ENCODE results near the gene POU2AF1. TPM values are rescaled to one million over a fixed set of nuclear protein-coding genes. Genes with fewer than 3 reads are reported as not detected.

Gene POU2AF1
- total RNA-seq, 2 experiments from 2014 or later = 1.6 to 2.4 TPM

- ChIA-PET POLR2A (no interaction called here), CTCF (interaction anchor here (0.9 kb wide), 1 partner anchor 22 kb away, joined by 3 read pairs; no protein-coding TSS in a partner anchor)
- Mint-ChIP-seq H3K4me1 (peaks cover 9% of the 10 kb centered on the region), H3K9me3 (peaks cover 3% of the 10 kb centered on the region), H3K27me3 (no peaks in the 10 kb centered on the region), H3K27ac (no peak overlapping the region), H3K4me3 (no peak overlapping the region), H3K36me3 (ENCODE audit: low read depth) (no peaks in the 10 kb centered on the region)
- no peak for DNase-seq
These were observed 14.0 kb upstream of the POU2AF1 start for GRCh38 chr11:111393096-111393495.

GRCh38 chr11:111392552-111392951 is 13.5 kb upstream of the POU2AF1 start:
- DNase-seq = no peak
- ChIA-PET CTCF (interaction anchor here (0.9 to 1.1 kb wide), 2 partner anchors 23 to 28 kb away, joined by 3 read pairs; no protein-coding TSS in a partner anchor), POLR2A (no interaction called here)
- H3K27ac Mint-ChIP-seq = no peak overlapping the region
- H3K4me3 Mint-ChIP-seq = no peak overlapping the region
- H3K36me3 Mint-ChIP-seq (ENCODE audit: low read depth) = no peaks in the 10 kb centered on the region
- H3K4me1 Mint-ChIP-seq = peaks cover 9% of the 10 kb centered on the region
- H3K27me3 Mint-ChIP-seq = no peaks in the 10 kb centered on the region
- peaks cover 3% of the 10 kb centered on the region for H3K9me3 Mint-ChIP-seq

- H3K27ac Mint-ChIP-seq = no peak overlapping the region
- H3K9me3 Mint-ChIP-seq = peaks cover 8% of the 10 kb centered on the region
- no peaks in the 10 kb centered on the region for H3K27me3 Mint-ChIP-seq
- POLR2A ChIA-PET = no interaction called here
- peaks cover 9% of the 10 kb centered on the region for H3K4me1 Mint-ChIP-seq
- no peaks in the 10 kb centered on the region for H3K36me3 Mint-ChIP-seq (ENCODE audit: low read depth)
- CTCF ChIA-PET = interaction anchor here (1.1 to 1.8 kb wide), 2 partner anchors 27 to 28 kb away, joined by 3 to 4 read pairs; no protein-coding TSS in a partner anchor
- no peak for DNase-seq
- no peak overlapping the region for H3K4me3 Mint-ChIP-seq
These were observed 12.5 kb upstream of the POU2AF1 start for GRCh38 chr11:111391328-111392124.

GRCh38 chr11:111388842-111389241 is 9.8 kb upstream of the POU2AF1 start:
- no peak for DNase-seq
- H3K27ac Mint-ChIP-seq = no peak overlapping the region
- ChIA-PET POLR2A (no interaction called here), CTCF (interaction anchor here (0.6 to 0.9 kb wide), 2 partner anchors 10 to 134 kb away, joined by 3 to 4 read pairs; no protein-coding TSS in a partner anchor)
- H3K27me3 Mint-ChIP-seq = no peaks in the 10 kb centered on the region
- no peaks in the 10 kb centered on the region for H3K36me3 Mint-ChIP-seq (ENCODE audit: low read depth)
- peaks cover 12% of the 10 kb centered on the region for H3K9me3 Mint-ChIP-seq
- no peak overlapping the region for H3K4me3 Mint-ChIP-seq
- peaks cover 9% of the 10 kb centered on the region for H3K4me1 Mint-ChIP-seq

- POLR2A ChIA-PET = no interaction called here
- peaks cover 9% of the 10 kb centered on the region for H3K4me1 Mint-ChIP-seq
- no peaks in the 10 kb centered on the region for H3K36me3 Mint-ChIP-seq (ENCODE audit: low read depth)
- peaks cover 12% of the 10 kb centered on the region for H3K9me3 Mint-ChIP-seq
- no peak overlapping the region for H3K4me3 Mint-ChIP-seq
- CTCF ChIA-PET = no interaction called here
- no peaks in the 10 kb centered on the region for H3K27me3 Mint-ChIP-seq
- H3K27ac Mint-ChIP-seq = no peak overlapping the region
- DNase-seq = no peak
These were observed 9.3 kb upstream of the POU2AF1 start for GRCh38 chr11:111388420-111388819.

GRCh38 chr11:111387363-111387762 is 8.3 kb upstream of the POU2AF1 start:
- Mint-ChIP-seq H3K9me3 (peaks cover 12% of the 10 kb centered on the region), H3K36me3 (ENCODE audit: low read depth) (no peaks in the 10 kb centered on the region), H3K27me3 (no peaks in the 10 kb centered on the region), H3K4me1 (peaks cover 9% of the 10 kb centered on the region), H3K27ac (no peak overlapping the region), H3K4me3 (no peak overlapping the region)
- no peak for DNase-seq
- POLR2A ChIA-PET = no interaction called here
- CTCF ChIA-PET = no interaction called here

- H3K9me3 Mint-ChIP-seq = peaks cover 12% of the 10 kb centered on the region
- DNase-seq = no peak
- no peak overlapping the region for H3K27ac Mint-ChIP-seq
These were observed 7.6 kb upstream of the POU2AF1 start for GRCh38 chr11:111386611-111387150.

GRCh38 chr11:111384494-111384893 is 5.4 kb upstream of the POU2AF1 start:
- H3K9me3 Mint-ChIP-seq = peaks cover 12% of the 10 kb centered on the region
- H3K4me1 Mint-ChIP-seq = peaks cover 22% of the 10 kb centered on the region
- H3K27ac Mint-ChIP-seq = no peak overlapping the region
- POLR2A ChIA-PET = no interaction called here
- no peak overlapping the region for H3K4me3 Mint-ChIP-seq
- H3K27me3 Mint-ChIP-seq = no peaks in the 10 kb centered on the region
- H3K36me3 Mint-ChIP-seq (ENCODE audit: low read depth) = peaks cover 3% of the 10 kb centered on the region
- CTCF ChIA-PET = interaction anchor here (0.6 to 1.4 kb wide), 4 partner anchors 10 to 101 kb away, joined by 3 to 5 read pairs (median 4); no protein-coding TSS in a partner anchor
- DNase-seq = no peak

More at GRCh38 chr11:111386611-111387150, 7.6 kb upstream of the POU2AF1 start:
- Mint-ChIP-seq H3K4me1 (peaks cover 9% of the 10 kb centered on the region), H3K36me3 (ENCODE audit: low read depth) (no peaks in the 10 kb centered on the region), H3K27me3 (no peaks in the 10 kb centered on the region), H3K4me3 (no peak overlapping the region)
- CTCF ChIA-PET = no interaction called here
- POLR2A ChIA-PET = no interaction called here

GRCh38 chr11:111382451-111382850 is 3.4 kb upstream of the POU2AF1 start:
- H3K9me3 Mint-ChIP-seq = peaks cover 9% of the 10 kb centered on the region
- POLR2A ChIA-PET = no interaction called here

GRCh38 chr11:111379602-111380136 is 594 bp upstream of the POU2AF1 start:
- Mint-ChIP-seq H3K4me3 (peak overlapping the region; percentile 70), H3K9me3 (no peaks in the 10 kb centered on the region), H3K4me1 (peaks cover 43% of the 10 kb centered on the region), H3K27ac (peak overlapping the region; percentile 97), H3K27me3 (no peaks in the 10 kb centered on the region), H3K36me3 (ENCODE audit: low read depth) (peaks cover 3% of the 10 kb centered on the region)
- POLR2A ChIA-PET = interaction anchor here (0.7 kb wide), 1 partner anchor 49 kb away, joined by 3 read pairs; no protein-coding TSS in a partner anchor
- CTCF ChIA-PET = interaction anchor here (0.7 to 3.9 kb wide), 3 partner anchors 11 to 58 kb away, joined by 3 to 12 read pairs (median 3); no protein-coding TSS in a partner anchor
- no peak for DNase-seq

More at GRCh38 chr11:111382451-111382850, 3.4 kb upstream of the POU2AF1 start:
- H3K4me3 Mint-ChIP-seq = no peak overlapping the region
- CTCF ChIA-PET = no interaction called here
- DNase-seq = no peak
- H3K27ac Mint-ChIP-seq = no peak overlapping the region
- H3K27me3 Mint-ChIP-seq = no peaks in the 10 kb centered on the region
- H3K4me1 Mint-ChIP-seq = peaks cover 29% of the 10 kb centered on the region
- H3K36me3 Mint-ChIP-seq (ENCODE audit: low read depth) = peaks cover 3% of the 10 kb centered on the region

GRCh38 chr11:111378185-111378860 is 752 bp downstream of the POU2AF1 start:
- H3K4me3 Mint-ChIP-seq = peak overlapping the region; percentile 70
- peak overlapping the region; percentile 97 for H3K27ac Mint-ChIP-seq
- no peaks in the 10 kb centered on the region for H3K9me3 Mint-ChIP-seq
- H3K36me3 Mint-ChIP-seq (ENCODE audit: low read depth) = peaks cover 3% of the 10 kb centered on the region
- ChIA-PET POLR2A (no interaction called here), CTCF (interaction anchor here (3.9 kb wide), 1 partner anchor 51 kb away, joined by 12 read pairs; no protein-coding TSS in a partner anchor)
- no peak for DNase-seq
- no peaks in the 10 kb centered on the region for H3K27me3 Mint-ChIP-seq
- peaks cover 43% of the 10 kb centered on the region for H3K4me1 Mint-ChIP-seq

GRCh38 chr11:111376181-111376871 is 2.7 kb downstream of the POU2AF1 start:
- POLR2A ChIA-PET = no interaction called here
- H3K27me3 Mint-ChIP-seq = no peaks in the 10 kb centered on the region
- H3K4me3 Mint-ChIP-seq = no peak overlapping the region
- no peaks in the 10 kb centered on the region for H3K9me3 Mint-ChIP-seq
- H3K36me3 Mint-ChIP-seq (ENCODE audit: low read depth) = peaks cover 3% of the 10 kb centered on the region
- H3K4me1 Mint-ChIP-seq = peaks cover 53% of the 10 kb centered on the region
- no peak overlapping the region for H3K27ac Mint-ChIP-seq
- no peak for DNase-seq
- CTCF ChIA-PET = interaction anchor here (0.6 to 1.3 kb wide), 3 partner anchors 15 to 1685 kb away, joined by 3 to 4 read pairs (median 4); no protein-coding TSS in a partner anchor
